Upper lobe of left lung (tissue), 6 donors: ENCODE measurements around the gene MICAL3. TPM values are rescaled to one million over a fixed set of nuclear protein-coding genes. Genes with fewer than 3 reads are reported as not detected.

ENCODE experiments used
- ATAC-seq, 2 donors: fragments of 200-7000 bp; cut with Tn5 transposase; one replicate each; pipeline ENCODE4 v1.9.1; 2022; ENCODE audit warnings: mild to moderate bottlenecking in 2 of 2, moderate library complexity in 2 of 2; ENCODE audit not compliant: low FRiP score in 2 of 2
- DNase-seq, 2 donors: peaks; one replicate each; pipeline ENCODE4 v3.0.0-alpha.2; 2019 to 2020
- H3K27ac ChIP-seq, 4 donors: fragments of 200-600 bp; sonication (generic); one replicate each; pipeline ENCODE4 v1.5.1; 2016 to 2019
- H3K27me3 ChIP-seq, 4 donors: fragments of 200-600 bp; sonication (generic); one replicate each; pipeline ENCODE4 v1.5.1; 2017 to 2019
- H3K36me3 ChIP-seq, 4 donors: fragments of 200-600 bp; sonication (generic); one replicate each; pipeline ENCODE4 v1.5.1; 2016 to 2019
- H3K4me1 ChIP-seq, 4 donors: fragments of 200-600 bp; sonication (generic); one replicate each; pipeline ENCODE4 v1.5.1; 2018 to 2019
- H3K4me3 ChIP-seq, 4 donors: fragments of 200-600 bp; sonication (generic); one replicate each; pipeline ENCODE4 v1.5.1; 2017 to 2019; ENCODE audit warnings: mild to moderate bottlenecking in 2 of 4, moderate library complexity in 1 of 4
- H3K9me3 ChIP-seq, 4 donors: fragments of 200-600 bp; sonication (generic); one replicate each; pipeline ENCODE4 v1.5.1; 2018 to 2019
- CTCF ChIP-seq, 6 experiments: fragments of 450-650 bp in 4 of 6; fragments of 200-600 bp in 2 of 6; sonication (generic) in 2 of 6; IDR thresholded peaks; one replicate each; pipeline ENCODE4 v1.5.1; 2016 to 2019; ENCODE audit warnings: antibody characterized with exemption in 6 of 6
- EP300 ChIP-seq, 4 donors: sonication (generic); formaldehyde crosslinking; IDR thresholded peaks; one replicate each; pipeline ENCODE4 v1.5.1; 2017; ENCODE audit warnings: antibody characterized with exemption in 4 of 4, control low read depth in 2 of 4
- POLR2A ChIP-seq, 4 donors: fragments of 450-650 bp; IDR thresholded peaks; one replicate each; pipeline ENCODE4 v1.5.1; 2016 to 2017; ENCODE audit warnings: antibody characterized with exemption in 4 of 4, mild to moderate bottlenecking in 2 of 4
- POLR2AphosphoS5 ChIP-seq, 2 donors: sonication (generic); formaldehyde crosslinking; IDR thresholded peaks; one replicate each; pipeline ENCODE4 v1.5.1; 2017; ENCODE audit warnings: antibody characterized with exemption in 2 of 2
- WGBS, 2 donors: methylation state at CpG; one replicate each; pipeline ENCODE4 v1.1.5; 2017 to 2018; 5-methylcytosine and 5-hydroxymethylcytosine counted together
- total RNA-seq, 6 donors: library from RNA; depleted of rRNA in 4 of 6; stranded (reverse); fragments of >200 nt in 4 of 6; gene quantifications; one replicate each; pipeline versions ENCODE4 v1.1.0 to v1.2.1, GENCODE V29; 2016 to 2021
- donor health status: DM: no; HTN: no; CAD: no; lungs with moderate emphysema.
- donor health status: DM: no; HTN: yes; CAD: no; lungs with severe emphysema.

MICAL3 gene
- total RNA-seq, 6 donors from 2014 or later = 6.4 to 39.8 (median 23.4) TPM

GRCh38 chr22:17924076-17924475, 100.3 kb downstream of the MICAL3 start:
- DNase-seq (no peak), ATAC-seq (no peak)
- Histone ChIP-seq H3K4me1 (peaks cover 23 to 52% (median 29%) of the 10 kb centered on the region in 4 donors), H3K27me3 (no peaks in the 10 kb centered on the region), H3K4me3 (no peak overlapping the region), H3K36me3 (no peaks in the 10 kb centered on the region), H3K9me3 (no peaks in the 10 kb centered on the region), H3K27ac (no peak overlapping the region)
- 89 to 94% methylated on average over 6 to 7 of the region's 7 CpGs for WGBS, 2 donors
- TF ChIP-seq EP300 (IDR thresholded peaks at IDR 0.05) = no peak
- TF ChIP-seq POLR2A (IDR thresholded peaks at IDR 0.05) = no peak

DNA sequence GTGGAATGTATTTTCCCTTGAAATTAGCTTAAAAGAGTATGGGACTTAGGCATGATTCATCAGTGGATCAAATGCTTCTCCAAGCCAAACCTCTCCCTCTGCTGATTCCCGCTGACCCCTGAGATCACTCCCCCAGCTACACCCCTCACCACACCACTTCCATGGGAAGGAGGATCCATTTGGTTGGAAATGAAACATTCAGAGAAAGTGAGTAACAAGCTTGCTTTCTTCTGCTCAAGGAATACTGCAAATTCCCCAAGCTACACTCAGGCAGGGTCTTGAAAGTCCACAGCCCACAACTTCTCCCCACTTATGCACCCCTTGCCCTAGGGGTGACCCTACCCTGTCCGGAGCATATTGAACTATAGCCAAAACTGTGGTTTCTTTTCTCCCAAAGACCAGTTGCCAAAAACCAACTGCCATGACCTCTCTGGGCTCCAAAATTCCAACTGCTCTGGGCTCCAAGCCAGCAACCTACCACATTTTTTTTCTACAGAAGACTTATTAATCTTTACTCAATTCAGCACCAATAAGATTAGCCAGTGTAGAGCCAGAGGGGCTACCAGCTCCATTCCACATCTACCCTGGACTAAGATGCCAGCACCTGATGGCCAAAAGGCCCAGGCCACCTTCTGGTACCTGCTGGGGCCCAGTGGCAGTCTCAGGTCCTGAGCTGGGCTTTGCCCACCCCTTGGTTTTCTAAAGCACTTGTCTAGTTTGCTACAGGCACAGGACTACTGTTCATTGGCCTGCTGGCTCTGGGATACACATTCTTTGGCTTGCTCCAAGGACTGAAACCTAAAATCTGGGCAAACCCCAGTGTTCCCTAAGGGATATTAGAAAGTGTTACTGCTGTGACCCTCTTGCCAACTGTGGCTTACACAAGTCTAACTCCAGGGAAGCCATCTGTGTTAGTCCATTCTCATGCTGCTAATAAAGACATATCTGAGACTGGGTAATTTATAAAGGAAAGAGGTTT, 101.1 kb downstream of the MICAL3 start:
- Histone ChIP-seq H3K4me1 (peaks cover 23 to 52% (median 29%) of the 10 kb centered on the region in 4 donors), H3K27ac (peak overlapping the region in 3 of 4 donors; percentile 1 to 36 (median 28)), H3K9me3 (no peaks in the 10 kb centered on the region), H3K36me3 (no peaks in the 10 kb centered on the region), H3K4me3 (no peak overlapping the region), H3K27me3 (no peaks in the 10 kb centered on the region)
- 42 to 56% methylated on average over 2 of the region's 2 CpGs for WGBS, 2 donors
- no peak for TF ChIP-seq POLR2AphosphoS5 (IDR thresholded peaks at IDR 0.05)
- TF ChIP-seq EP300 (IDR thresholded peaks at IDR 0.05) = no peak
- no peak for TF ChIP-seq POLR2A (IDR thresholded peaks at IDR 0.05)
- no peak for TF ChIP-seq CTCF (IDR thresholded peaks at IDR 0.05)
- DNase-seq = no peak
- ATAC-seq = peak in 1 of 2 donors; percentile 62

- DNase-seq = peak in 1 of 2 donors; percentile 45
- peak in 1 of 2 donors; percentile 7 for ATAC-seq
- Histone ChIP-seq H3K9me3 (no peaks in the 10 kb centered on the region), H3K36me3 (no peaks in the 10 kb centered on the region), H3K27ac (peak overlapping the region in 2 of 4 donors; percentile 3 to 28), H3K4me1 (peaks cover 28 to 52% (median 31%) of the 10 kb centered on the region in 4 donors), H3K27me3 (no peaks in the 10 kb centered on the region), H3K4me3 (no peak overlapping the region)
- no peak for TF ChIP-seq EP300 (IDR thresholded peaks at IDR 0.05)
- TF ChIP-seq CTCF (IDR thresholded peaks at IDR 0.05) = no peak
- no peak for TF ChIP-seq POLR2AphosphoS5 (IDR thresholded peaks at IDR 0.05)
- TF ChIP-seq POLR2A (IDR thresholded peaks at IDR 0.05) = no peak
- WGBS, 2 donors = 66 to 81% methylated on average over 14 of the region's 14 CpGs
Observed at GRCh38 chr22:17921871-17922821, 102.2 kb downstream of the MICAL3 start.

GRCh38 chr22:17920992-17921650, 103.2 kb downstream of the MICAL3 start:
- no peaks in the 10 kb centered on the region for H3K27me3 ChIP-seq
- H3K9me3 ChIP-seq = no peaks in the 10 kb centered on the region
- H3K4me1 ChIP-seq = peaks cover 28 to 52% (median 31%) of the 10 kb centered on the region in 4 donors
- no peak overlapping the region for H3K4me3 ChIP-seq
- DNase-seq (no peak), ATAC-seq (no peak)
- H3K27ac ChIP-seq = peak overlapping the region in 1 of 4 donors; percentile 13
- 91% methylated on average over 6 of the region's 6 CpGs for WGBS, 2 donors
- TF ChIP-seq POLR2AphosphoS5 (IDR thresholded peaks at IDR 0.05) (no peak), CTCF (IDR thresholded peaks at IDR 0.05) (no peak), EP300 (IDR thresholded peaks at IDR 0.05) (no peak), POLR2A (IDR thresholded peaks at IDR 0.05) (no peak)
- H3K36me3 ChIP-seq = no peaks in the 10 kb centered on the region
